Panc1 (cell line): ENCODE measurements around the gene PRPF19.

Experiments used
- POLR2AphosphoS5 ChIP-seq: IDR thresholded peaks from 2 replicates; pipeline ENCODE4 v1.6.1; 2012; ENCODE audit warnings: mild to moderate bottlenecking, low read depth, low read length, moderate library complexity
- TCF7L2 ChIP-seq: IDR thresholded peaks from 2 replicates; pipeline ENCODE4 v1.6.1; 2011; ENCODE audit warnings: mild to moderate bottlenecking, low read depth, low read length, inconsistent platforms
- TF ChIP-seq, protein P1 (sequence below): fragments of 450-650 bp; IDR thresholded peaks from 2 replicates; pipeline ENCODE4 v1.5.1; 2017; ENCODE audit warnings: mild to moderate bottlenecking
- TF ChIP-seq, protein P2 (sequence below), 2 experiments: IDR thresholded peaks; 2 replicates each; pipeline ENCODE4 v1.6.1; 2011 to 2012; ENCODE audit warnings: low read depth in 2 of 2, control low read depth in 1 of 2, low read length in 1 of 2, mild to moderate bottlenecking in 1 of 2, moderate library complexity in 1 of 2; ENCODE audit not compliant: insufficient read depth in 1 of 2

DNA sequence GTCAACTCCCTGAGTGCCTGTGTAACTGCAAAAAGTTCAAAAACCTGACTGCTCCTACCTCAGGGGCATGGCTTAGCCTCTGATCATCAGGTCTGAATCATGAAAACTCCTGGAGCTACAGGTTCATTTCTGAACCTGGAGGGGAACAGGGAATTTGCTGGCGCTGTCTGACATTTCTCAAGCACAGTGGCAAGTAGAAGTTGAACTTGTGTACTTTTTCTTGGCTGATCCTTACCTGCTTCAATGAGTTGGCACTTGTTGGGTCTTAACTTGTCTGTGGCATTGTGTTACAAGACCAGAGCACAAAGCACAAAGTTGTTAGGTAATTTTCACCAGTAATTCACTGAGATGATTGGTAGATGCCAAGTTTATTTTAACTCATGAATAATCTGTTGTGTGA lies 10.9 kb upstream of the PRPF19 start:
- TF ChIP-seq, protein P1, sequence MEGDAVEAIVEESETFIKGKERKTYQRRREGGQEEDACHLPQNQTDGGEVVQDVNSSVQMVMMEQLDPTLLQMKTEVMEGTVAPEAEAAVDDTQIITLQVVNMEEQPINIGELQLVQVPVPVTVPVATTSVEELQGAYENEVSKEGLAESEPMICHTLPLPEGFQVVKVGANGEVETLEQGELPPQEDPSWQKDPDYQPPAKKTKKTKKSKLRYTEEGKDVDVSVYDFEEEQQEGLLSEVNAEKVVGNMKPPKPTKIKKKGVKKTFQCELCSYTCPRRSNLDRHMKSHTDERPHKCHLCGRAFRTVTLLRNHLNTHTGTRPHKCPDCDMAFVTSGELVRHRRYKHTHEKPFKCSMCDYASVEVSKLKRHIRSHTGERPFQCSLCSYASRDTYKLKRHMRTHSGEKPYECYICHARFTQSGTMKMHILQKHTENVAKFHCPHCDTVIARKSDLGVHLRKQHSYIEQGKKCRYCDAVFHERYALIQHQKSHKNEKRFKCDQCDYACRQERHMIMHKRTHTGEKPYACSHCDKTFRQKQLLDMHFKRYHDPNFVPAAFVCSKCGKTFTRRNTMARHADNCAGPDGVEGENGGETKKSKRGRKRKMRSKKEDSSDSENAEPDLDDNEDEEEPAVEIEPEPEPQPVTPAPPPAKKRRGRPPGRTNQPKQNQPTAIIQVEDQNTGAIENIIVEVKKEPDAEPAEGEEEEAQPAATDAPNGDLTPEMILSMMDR = no peak
- TF ChIP-seq TCF7L2 (no peak), POLR2AphosphoS5 (no peak)
- TF ChIP-seq, protein P2, sequence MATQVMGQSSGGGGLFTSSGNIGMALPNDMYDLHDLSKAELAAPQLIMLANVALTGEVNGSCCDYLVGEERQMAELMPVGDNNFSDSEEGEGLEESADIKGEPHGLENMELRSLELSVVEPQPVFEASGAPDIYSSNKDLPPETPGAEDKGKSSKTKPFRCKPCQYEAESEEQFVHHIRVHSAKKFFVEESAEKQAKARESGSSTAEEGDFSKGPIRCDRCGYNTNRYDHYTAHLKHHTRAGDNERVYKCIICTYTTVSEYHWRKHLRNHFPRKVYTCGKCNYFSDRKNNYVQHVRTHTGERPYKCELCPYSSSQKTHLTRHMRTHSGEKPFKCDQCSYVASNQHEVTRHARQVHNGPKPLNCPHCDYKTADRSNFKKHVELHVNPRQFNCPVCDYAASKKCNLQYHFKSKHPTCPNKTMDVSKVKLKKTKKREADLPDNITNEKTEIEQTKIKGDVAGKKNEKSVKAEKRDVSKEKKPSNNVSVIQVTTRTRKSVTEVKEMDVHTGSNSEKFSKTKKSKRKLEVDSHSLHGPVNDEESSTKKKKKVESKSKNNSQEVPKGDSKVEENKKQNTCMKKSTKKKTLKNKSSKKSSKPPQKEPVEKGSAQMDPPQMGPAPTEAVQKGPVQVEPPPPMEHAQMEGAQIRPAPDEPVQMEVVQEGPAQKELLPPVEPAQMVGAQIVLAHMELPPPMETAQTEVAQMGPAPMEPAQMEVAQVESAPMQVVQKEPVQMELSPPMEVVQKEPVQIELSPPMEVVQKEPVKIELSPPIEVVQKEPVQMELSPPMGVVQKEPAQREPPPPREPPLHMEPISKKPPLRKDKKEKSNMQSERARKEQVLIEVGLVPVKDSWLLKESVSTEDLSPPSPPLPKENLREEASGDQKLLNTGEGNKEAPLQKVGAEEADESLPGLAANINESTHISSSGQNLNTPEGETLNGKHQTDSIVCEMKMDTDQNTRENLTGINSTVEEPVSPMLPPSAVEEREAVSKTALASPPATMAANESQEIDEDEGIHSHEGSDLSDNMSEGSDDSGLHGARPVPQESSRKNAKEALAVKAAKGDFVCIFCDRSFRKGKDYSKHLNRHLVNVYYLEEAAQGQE (IDR thresholded peaks at IDR 0.05; ENCODE audit: insufficient read depth in 1 of 2, low read depth in 2 of 2, low read length in 1 of 2) = no peak
